Smooth muscle cell (in vitro differentiated cells): ENCODE measurements around the gene GRIP1. TPM values are rescaled to one million over a fixed set of nuclear protein-coding genes. Genes with fewer than 3 reads are reported as not detected.
A peak's percentile ranks its signal among the peaks of the same experiment; 100 is the strongest.

ENCODE experiments used
- DNase-seq: peaks from one replicate; lab custom pipeline; 2025; ENCODE audit not compliant: unreplicated experiment; lab: John Stamatoyannopoulos, UW
- H2AFZ ChIP-seq: fragments of 200-600 bp; sonication (generic); 2 replicates; pipeline ENCODE4 v1.6.0; 2016; ENCODE audit warnings: antibody characterized with exemption, low read depth, mild to moderate bottlenecking
- H3F3A ChIP-seq: fragments of 200-600 bp; sonication (generic); 2 replicates; pipeline ENCODE4 v1.6.0; 2017; ENCODE audit warnings: antibody characterized with exemption, low read depth
- H3K27ac ChIP-seq: fragments of 200-600 bp; sonication (generic); 2 replicates; pipeline ENCODE4 v1.5.1; 2016; ENCODE audit warnings: low read depth, mild to moderate bottlenecking
- H3K27me3 ChIP-seq: fragments of 200-600 bp; sonication (generic); 2 replicates; pipeline ENCODE4 v1.6.1; 2016; ENCODE audit warnings: low read depth, mild to moderate bottlenecking
- H3K36me3 ChIP-seq: fragments of 200-600 bp; sonication (generic); 2 replicates; pipeline ENCODE4 v1.5.1; 2016; ENCODE audit warnings: low read depth
- H3K4me1 ChIP-seq: fragments of 200-600 bp; sonication (generic); 2 replicates; pipeline ENCODE4 v1.5.1; 2016; ENCODE audit warnings: low read depth
- H3K4me2 ChIP-seq: fragments of 200-600 bp; sonication (generic); 2 replicates; pipeline ENCODE4 v1.6.0; 2016; ENCODE audit warnings: mild to moderate bottlenecking
- H3K4me3 ChIP-seq: fragments of 200-600 bp; sonication (generic); 2 replicates; pipeline ENCODE4 v1.5.1; 2016; ENCODE audit warnings: mild to moderate bottlenecking
- H3K79me2 ChIP-seq: fragments of 200-600 bp; sonication (generic); 2 replicates; pipeline ENCODE4 v1.6.0; 2016; ENCODE audit warnings: low read depth, mild to moderate bottlenecking
- H3K9ac ChIP-seq: fragments of 200-600 bp; sonication (generic); 2 replicates; pipeline ENCODE4 v1.6.0; 2016; ENCODE audit warnings: low read depth
- H3K9me3 ChIP-seq: fragments of 200-600 bp; sonication (generic); replicated peaks from 2 replicates; pipeline ENCODE4 v1.5.1; 2016; ENCODE audit warnings: low read depth
- H4K20me1 ChIP-seq: fragments of 200-600 bp; sonication (generic); 2 replicates; pipeline ENCODE4 v1.6.0; 2016; ENCODE audit warnings: low read depth
- WGBS: methylation state at CpG from one replicate; pipeline ENCODE4 v1.1.7; 2016; ENCODE audit warnings: low lambda C conversion rate; 5-methylcytosine and 5-hydroxymethylcytosine counted together
- polyA plus RNA-seq: library from polyadenylated mRNA; unstranded; fragments of >200 nt; fragmentation: Nextera tagmentation; extraction: Ambion mirVana; gene quantifications from 2 replicates; pipeline ENCODE4 v1.2.1, GENCODE V29; 2016
- total RNA-seq: library from RNA; depleted of rRNA; stranded (reverse); fragments of >200 nt; gene quantifications from 2 replicates; pipeline ENCODE4 v1.2.3, GENCODE V29; 2014
- TF ChIP-seq, protein P1 (sequence below): fragments of 200-600 bp; sonication (generic); IDR thresholded peaks from 2 replicates; pipeline ENCODE4 v1.5.1; 2017; ENCODE audit warnings: borderline replicate concordance, mild to moderate bottlenecking, antibody characterized with exemption; ENCODE audit not compliant: insufficient read depth, poor library complexity, severe bottlenecking

Gene GRIP1
- total and polyA plus RNA-seq, 2 experiments from 2014 or later = 4.0 to 5.9 TPM

GRCh38 chr12:66676241-66676640, 2.6 kb downstream of the GRIP1 start:
- no peak overlapping the region for H3K4me2 ChIP-seq
- H4K20me1 ChIP-seq = no peaks in the 10 kb centered on the region
- H3K4me1 ChIP-seq = peaks cover 9% of the 10 kb centered on the region
- no peaks in the 10 kb centered on the region for H3F3A ChIP-seq
- DNase-seq = no peak
- H3K9me3 ChIP-seq = no peaks in the 10 kb centered on the region
- no peaks in the 10 kb centered on the region for H3K27me3 ChIP-seq
- no peak overlapping the region for H3K27ac ChIP-seq
- H3K4me3 ChIP-seq = no peak overlapping the region
- H3K9ac ChIP-seq = no peak overlapping the region
- H3K36me3 ChIP-seq = no peaks in the 10 kb centered on the region
- H3K79me2 ChIP-seq = no peaks in the 10 kb centered on the region
- no peak overlapping the region for H2AFZ ChIP-seq
- TF ChIP-seq, protein P1, sequence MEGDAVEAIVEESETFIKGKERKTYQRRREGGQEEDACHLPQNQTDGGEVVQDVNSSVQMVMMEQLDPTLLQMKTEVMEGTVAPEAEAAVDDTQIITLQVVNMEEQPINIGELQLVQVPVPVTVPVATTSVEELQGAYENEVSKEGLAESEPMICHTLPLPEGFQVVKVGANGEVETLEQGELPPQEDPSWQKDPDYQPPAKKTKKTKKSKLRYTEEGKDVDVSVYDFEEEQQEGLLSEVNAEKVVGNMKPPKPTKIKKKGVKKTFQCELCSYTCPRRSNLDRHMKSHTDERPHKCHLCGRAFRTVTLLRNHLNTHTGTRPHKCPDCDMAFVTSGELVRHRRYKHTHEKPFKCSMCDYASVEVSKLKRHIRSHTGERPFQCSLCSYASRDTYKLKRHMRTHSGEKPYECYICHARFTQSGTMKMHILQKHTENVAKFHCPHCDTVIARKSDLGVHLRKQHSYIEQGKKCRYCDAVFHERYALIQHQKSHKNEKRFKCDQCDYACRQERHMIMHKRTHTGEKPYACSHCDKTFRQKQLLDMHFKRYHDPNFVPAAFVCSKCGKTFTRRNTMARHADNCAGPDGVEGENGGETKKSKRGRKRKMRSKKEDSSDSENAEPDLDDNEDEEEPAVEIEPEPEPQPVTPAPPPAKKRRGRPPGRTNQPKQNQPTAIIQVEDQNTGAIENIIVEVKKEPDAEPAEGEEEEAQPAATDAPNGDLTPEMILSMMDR = no peak

DNA sequence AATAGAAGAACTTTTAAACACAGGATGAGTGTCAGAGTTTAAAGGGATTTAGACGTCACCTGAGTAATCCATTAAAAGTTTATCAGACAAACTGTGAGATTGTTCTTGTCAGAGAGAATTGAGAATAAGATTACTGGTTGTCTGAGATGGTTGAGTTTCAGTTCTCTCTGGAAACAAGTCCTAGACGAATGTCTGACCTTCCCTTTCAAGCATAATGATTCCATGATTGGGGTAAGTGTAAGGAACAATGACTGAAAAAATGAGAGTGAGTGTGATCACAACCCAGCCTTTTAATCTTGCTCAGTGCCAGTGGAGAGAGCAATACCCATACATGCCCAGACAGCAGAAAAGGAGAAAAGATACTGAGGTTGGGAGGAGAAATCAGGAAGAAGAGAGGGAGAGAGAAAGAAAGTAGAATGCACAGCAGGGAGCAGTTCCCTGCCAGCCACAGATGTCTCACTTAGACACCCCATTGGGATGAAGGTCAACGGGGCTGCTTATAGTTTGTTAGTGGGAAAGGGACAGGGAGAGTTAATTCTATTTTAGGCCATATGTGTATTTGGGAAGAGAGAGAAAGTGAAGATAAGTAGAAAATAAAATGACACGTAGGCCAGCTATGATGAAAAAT, 4.3 kb downstream of the GRIP1 start:
- Histone ChIP-seq H3K4me3 (no peak overlapping the region), H3K9ac (no peak overlapping the region), H3K79me2 (no peaks in the 10 kb centered on the region), H4K20me1 (no peaks in the 10 kb centered on the region), H3K4me2 (no peak overlapping the region), H2AFZ (no peak overlapping the region), H3K9me3 (no peaks in the 10 kb centered on the region), H3F3A (no peaks in the 10 kb centered on the region), H3K27me3 (no peaks in the 10 kb centered on the region), H3K4me1 (peaks cover 9% of the 10 kb centered on the region), H3K27ac (no peak overlapping the region), H3K36me3 (no peaks in the 10 kb centered on the region)
- no peak for DNase-seq
- 54% methylated on average over 4 of the region's 4 CpGs for WGBS
- TF ChIP-seq, protein P1 = no peak

- no peaks in the 10 kb centered on the region for H3K4me1 ChIP-seq
- TF ChIP-seq, protein P1 = no peak
- no peaks in the 10 kb centered on the region for H3K36me3 ChIP-seq
- WGBS = 83% methylated on average over 2 of the region's 2 CpGs
- no peaks in the 10 kb centered on the region for H3K9me3 ChIP-seq
- no peak overlapping the region for H3K4me3 ChIP-seq
- no peaks in the 10 kb centered on the region for H3K27me3 ChIP-seq
- H3K4me2 ChIP-seq = no peak overlapping the region
- H3K79me2 ChIP-seq = no peaks in the 10 kb centered on the region
- DNase-seq = no peak
- H3F3A ChIP-seq = no peaks in the 10 kb centered on the region
- H4K20me1 ChIP-seq = no peaks in the 10 kb centered on the region
- no peak overlapping the region for H3K27ac ChIP-seq
- no peak overlapping the region for H2AFZ ChIP-seq
- no peak overlapping the region for H3K9ac ChIP-seq
These were observed 9.3 kb downstream of the GRIP1 start for GRCh38 chr12:66669541-66669940.

DNA sequence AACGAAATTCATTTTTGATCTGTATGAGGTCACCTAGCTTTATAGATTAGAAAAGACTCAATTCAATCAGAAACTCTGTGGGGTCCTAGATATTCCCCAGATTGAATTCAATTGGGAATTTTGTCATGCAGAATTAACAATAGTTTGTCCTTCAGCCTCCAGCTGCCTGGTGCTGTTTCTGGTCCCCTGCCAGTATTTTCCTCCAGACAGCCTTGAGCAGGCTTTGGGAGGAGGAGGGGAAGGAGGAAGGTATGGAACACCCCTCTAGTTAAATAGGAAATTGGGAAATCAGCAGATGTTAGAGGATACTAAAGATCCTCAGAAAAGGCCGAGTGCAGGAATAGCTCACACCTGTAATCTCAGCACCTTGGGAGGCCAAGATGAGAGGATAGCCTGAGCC, 10.6 kb downstream of the GRIP1 start:
- Histone ChIP-seq H3K36me3 (no peaks in the 10 kb centered on the region), H3K4me2 (peak overlapping the region; percentile 2), H3K27ac (no peak overlapping the region), H3K9me3 (no peaks in the 10 kb centered on the region), H3K4me3 (no peak overlapping the region), H4K20me1 (no peaks in the 10 kb centered on the region), H3K79me2 (no peaks in the 10 kb centered on the region), H3K27me3 (no peaks in the 10 kb centered on the region), H2AFZ (no peak overlapping the region), H3K9ac (no peak overlapping the region), H3K4me1 (no peaks in the 10 kb centered on the region), H3F3A (no peaks in the 10 kb centered on the region)
- TF ChIP-seq, protein P1 = no peak
- DNase-seq = no peak
- WGBS = 85% methylated on average over 2 of the region's 2 CpGs
